HL-60 (cell line): ENCODE results near the gene ETV7.

Experiments used
- POLR2AphosphoS5 ChIP-seq: IDR thresholded peaks from 2 replicates; pipeline ENCODE4 v1.6.1; 2012; ENCODE audit warnings: low read depth
- TF ChIP-seq, protein P1 (sequence below): IDR thresholded peaks from one replicate; pipeline ENCODE4 v1.5.1; 2011; ENCODE audit warnings: low read length, control low read depth, inconsistent platforms; ENCODE audit not compliant: insufficient read depth

- no peak for TF ChIP-seq POLR2AphosphoS5
- TF ChIP-seq, protein P1, sequence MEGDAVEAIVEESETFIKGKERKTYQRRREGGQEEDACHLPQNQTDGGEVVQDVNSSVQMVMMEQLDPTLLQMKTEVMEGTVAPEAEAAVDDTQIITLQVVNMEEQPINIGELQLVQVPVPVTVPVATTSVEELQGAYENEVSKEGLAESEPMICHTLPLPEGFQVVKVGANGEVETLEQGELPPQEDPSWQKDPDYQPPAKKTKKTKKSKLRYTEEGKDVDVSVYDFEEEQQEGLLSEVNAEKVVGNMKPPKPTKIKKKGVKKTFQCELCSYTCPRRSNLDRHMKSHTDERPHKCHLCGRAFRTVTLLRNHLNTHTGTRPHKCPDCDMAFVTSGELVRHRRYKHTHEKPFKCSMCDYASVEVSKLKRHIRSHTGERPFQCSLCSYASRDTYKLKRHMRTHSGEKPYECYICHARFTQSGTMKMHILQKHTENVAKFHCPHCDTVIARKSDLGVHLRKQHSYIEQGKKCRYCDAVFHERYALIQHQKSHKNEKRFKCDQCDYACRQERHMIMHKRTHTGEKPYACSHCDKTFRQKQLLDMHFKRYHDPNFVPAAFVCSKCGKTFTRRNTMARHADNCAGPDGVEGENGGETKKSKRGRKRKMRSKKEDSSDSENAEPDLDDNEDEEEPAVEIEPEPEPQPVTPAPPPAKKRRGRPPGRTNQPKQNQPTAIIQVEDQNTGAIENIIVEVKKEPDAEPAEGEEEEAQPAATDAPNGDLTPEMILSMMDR, result no peak
These were observed 47.2 kb downstream of the ETV7 start for GRCh38 chr6:36340306-36340617.
